Ishikawa (cell line): Measurements from ENCODE around the gene KLF15.

ENCODE experiments used
- CEBPB ChIP-seq: IDR thresholded peaks from 2 replicates; pipeline ENCODE4 v1.6.1; 2012
- CREB1 ChIP-seq: IDR thresholded peaks from 2 replicates; pipeline ENCODE4 v1.6.1; 2012; ENCODE audit warnings: low read depth
- EGR1 ChIP-seq: IDR thresholded peaks from 2 replicates; pipeline ENCODE4 v1.6.1; 2012
- EP300 ChIP-seq: IDR thresholded peaks from 2 replicates; pipeline ENCODE4 v1.6.1; 2012; ENCODE audit warnings: borderline replicate concordance
- FOXM1 ChIP-seq: IDR thresholded peaks from 2 replicates; pipeline ENCODE4 v1.6.1; 2012; ENCODE audit warnings: low read depth, borderline replicate concordance
- NFIC ChIP-seq: IDR thresholded peaks from 2 replicates; pipeline ENCODE4 v1.6.1; 2012
- RAD21 ChIP-seq: IDR thresholded peaks from 2 replicates; pipeline ENCODE4 v1.6.1; 2012; ENCODE audit warnings: low read depth
- TAF1 ChIP-seq: IDR thresholded peaks from 2 replicates; pipeline ENCODE4 v1.6.1; 2012; ENCODE audit warnings: low read depth, mild to moderate bottlenecking
- TCF12 ChIP-seq: IDR thresholded peaks from 2 replicates; pipeline ENCODE4 v1.6.1; 2012; ENCODE audit warnings: low read depth
- TEAD4 ChIP-seq: IDR thresholded peaks from 2 replicates; pipeline ENCODE4 v1.6.1; 2012
- YY1 ChIP-seq: IDR thresholded peaks from 2 replicates; pipeline ENCODE4 v1.6.1; 2012; ENCODE audit warnings: low read depth
- ZBTB7A ChIP-seq: IDR thresholded peaks from 2 replicates; pipeline ENCODE4 v1.6.1; 2012; ENCODE audit warnings: low read depth
- TF ChIP-seq, protein P1 (sequence below): IDR thresholded peaks from 2 replicates; pipeline ENCODE4 v1.6.1; 2012; ENCODE audit warnings: low read depth, mild to moderate bottlenecking
- TF ChIP-seq, protein P2 (sequence below): IDR thresholded peaks from 2 replicates; pipeline ENCODE4 v1.6.1; 2012
- TF ChIP-seq, protein P3 (sequence below): IDR thresholded peaks from 2 replicates; pipeline ENCODE4 v1.6.1; 2012

KLF15 gene

DNA sequence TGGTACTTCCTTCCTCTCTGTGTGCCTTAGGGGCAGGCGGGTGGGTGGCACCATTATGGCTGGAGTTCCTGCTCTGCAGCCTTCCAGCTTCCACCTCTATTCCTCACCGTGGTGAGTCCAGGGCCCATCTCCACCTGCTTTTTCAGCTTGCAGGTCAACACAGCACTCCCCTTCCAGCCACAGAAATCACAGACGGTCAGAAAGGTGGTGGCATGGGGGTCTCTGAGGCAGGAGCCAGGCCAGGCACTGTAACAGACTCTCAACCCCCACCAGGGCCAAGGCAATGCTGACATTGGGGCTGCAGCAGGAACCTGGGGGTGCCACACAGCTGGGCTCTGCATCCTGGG is 16.6 kb downstream of the KLF15 start:
- TF ChIP-seq ZBTB7A (no peak), TAF1 (no peak), TCF12 (no peak)
- TF ChIP-seq, protein P1, sequence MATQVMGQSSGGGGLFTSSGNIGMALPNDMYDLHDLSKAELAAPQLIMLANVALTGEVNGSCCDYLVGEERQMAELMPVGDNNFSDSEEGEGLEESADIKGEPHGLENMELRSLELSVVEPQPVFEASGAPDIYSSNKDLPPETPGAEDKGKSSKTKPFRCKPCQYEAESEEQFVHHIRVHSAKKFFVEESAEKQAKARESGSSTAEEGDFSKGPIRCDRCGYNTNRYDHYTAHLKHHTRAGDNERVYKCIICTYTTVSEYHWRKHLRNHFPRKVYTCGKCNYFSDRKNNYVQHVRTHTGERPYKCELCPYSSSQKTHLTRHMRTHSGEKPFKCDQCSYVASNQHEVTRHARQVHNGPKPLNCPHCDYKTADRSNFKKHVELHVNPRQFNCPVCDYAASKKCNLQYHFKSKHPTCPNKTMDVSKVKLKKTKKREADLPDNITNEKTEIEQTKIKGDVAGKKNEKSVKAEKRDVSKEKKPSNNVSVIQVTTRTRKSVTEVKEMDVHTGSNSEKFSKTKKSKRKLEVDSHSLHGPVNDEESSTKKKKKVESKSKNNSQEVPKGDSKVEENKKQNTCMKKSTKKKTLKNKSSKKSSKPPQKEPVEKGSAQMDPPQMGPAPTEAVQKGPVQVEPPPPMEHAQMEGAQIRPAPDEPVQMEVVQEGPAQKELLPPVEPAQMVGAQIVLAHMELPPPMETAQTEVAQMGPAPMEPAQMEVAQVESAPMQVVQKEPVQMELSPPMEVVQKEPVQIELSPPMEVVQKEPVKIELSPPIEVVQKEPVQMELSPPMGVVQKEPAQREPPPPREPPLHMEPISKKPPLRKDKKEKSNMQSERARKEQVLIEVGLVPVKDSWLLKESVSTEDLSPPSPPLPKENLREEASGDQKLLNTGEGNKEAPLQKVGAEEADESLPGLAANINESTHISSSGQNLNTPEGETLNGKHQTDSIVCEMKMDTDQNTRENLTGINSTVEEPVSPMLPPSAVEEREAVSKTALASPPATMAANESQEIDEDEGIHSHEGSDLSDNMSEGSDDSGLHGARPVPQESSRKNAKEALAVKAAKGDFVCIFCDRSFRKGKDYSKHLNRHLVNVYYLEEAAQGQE = no peak

DNA sequence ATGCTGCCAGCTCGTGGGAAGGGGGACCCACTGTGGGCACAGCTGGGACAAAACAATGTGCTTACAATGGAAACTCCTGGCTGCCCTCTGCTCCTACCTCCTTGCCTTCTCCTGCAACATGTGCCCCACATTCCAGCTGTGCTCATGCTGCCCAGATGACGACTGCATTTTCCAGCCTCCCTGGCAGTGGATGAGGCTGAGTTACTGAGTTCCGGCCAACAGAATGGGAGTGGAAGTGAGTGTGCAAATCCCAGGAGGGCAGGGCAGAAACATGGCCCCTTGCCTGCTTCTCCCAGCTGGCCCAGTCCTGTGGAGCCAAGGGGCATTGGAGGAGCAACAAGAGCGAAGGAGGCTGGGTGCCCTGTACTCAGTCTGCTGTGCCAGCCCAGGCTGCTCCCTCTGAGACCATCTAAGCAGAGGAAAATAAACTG is 17.1 kb downstream of the KLF15 start:
- TF ChIP-seq TAF1 (no peak), EP300 (no peak)

DNA sequence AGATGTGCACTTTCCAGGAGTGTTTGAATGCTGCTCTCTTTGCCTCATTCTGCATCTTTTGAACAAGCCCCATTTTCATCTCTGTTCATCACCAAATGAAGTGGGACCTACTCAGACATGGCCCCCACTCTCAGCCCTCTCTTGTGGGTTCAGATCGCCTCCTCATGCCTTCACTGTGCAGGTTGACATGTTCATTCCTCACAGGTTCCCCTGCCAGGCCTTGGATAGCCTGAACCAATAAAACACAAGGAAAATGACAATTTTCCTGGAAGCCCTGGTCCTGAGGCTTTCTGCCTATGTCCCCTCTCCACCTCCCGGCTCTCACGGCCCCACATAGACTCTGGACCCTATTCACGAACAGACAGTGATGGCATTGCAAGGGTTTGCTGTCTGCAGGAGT is 17.7 kb downstream of the KLF15 start:
- TF ChIP-seq EGR1 = no peak
- no peak for TF ChIP-seq NFIC
- TF ChIP-seq, protein P2, sequence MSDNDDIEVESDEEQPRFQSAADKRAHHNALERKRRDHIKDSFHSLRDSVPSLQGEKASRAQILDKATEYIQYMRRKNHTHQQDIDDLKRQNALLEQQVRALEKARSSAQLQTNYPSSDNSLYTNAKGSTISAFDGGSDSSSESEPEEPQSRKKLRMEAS = no peak
- TF ChIP-seq YY1 = no peak
- TF ChIP-seq FOXM1 = no peak
- TF ChIP-seq, protein P1 = no peak
- TF ChIP-seq CREB1 = no peak
- no peak for TF ChIP-seq ZBTB7A

DNA sequence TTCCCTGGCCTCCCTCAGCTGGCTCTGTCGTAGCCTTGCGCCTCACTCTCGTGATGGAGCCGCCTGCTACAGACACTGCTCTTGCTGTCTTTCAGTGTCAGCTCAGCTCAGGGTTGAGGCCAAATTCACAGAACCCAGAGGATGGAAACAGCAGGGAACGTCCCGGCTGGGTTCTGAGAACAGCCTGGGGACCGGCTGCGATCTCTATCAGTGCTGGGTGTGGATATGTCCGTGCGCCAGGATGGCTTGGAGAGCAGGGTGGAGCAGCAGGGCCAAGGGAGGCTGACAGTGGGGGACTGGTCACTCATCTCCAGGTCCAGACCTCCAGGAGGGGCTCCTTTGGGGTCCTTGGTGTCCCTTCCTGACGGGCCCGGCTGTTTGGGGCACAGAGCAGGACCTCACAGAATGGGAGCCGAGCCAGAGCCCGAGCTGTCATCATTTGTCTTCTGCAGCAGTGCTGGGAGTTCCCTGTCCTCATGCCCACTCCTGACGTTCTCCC is 18.4 kb downstream of the KLF15 start:
- TF ChIP-seq TEAD4 (no peak), YY1 (no peak), ZBTB7A (no peak), EGR1 (no peak), TCF12 (no peak), RAD21 (no peak), CEBPB (no peak), CREB1 (no peak), TAF1 (no peak), EP300 (no peak), FOXM1 (no peak), NFIC (no peak)
- TF ChIP-seq, protein P2 = no peak
- TF ChIP-seq, protein P3, sequence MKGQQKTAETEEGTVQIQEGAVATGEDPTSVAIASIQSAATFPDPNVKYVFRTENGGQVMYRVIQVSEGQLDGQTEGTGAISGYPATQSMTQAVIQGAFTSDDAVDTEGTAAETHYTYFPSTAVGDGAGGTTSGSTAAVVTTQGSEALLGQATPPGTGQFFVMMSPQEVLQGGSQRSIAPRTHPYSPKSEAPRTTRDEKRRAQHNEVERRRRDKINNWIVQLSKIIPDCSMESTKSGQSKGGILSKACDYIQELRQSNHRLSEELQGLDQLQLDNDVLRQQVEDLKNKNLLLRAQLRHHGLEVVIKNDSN = no peak
- TF ChIP-seq, protein P1 = no peak

DNA sequence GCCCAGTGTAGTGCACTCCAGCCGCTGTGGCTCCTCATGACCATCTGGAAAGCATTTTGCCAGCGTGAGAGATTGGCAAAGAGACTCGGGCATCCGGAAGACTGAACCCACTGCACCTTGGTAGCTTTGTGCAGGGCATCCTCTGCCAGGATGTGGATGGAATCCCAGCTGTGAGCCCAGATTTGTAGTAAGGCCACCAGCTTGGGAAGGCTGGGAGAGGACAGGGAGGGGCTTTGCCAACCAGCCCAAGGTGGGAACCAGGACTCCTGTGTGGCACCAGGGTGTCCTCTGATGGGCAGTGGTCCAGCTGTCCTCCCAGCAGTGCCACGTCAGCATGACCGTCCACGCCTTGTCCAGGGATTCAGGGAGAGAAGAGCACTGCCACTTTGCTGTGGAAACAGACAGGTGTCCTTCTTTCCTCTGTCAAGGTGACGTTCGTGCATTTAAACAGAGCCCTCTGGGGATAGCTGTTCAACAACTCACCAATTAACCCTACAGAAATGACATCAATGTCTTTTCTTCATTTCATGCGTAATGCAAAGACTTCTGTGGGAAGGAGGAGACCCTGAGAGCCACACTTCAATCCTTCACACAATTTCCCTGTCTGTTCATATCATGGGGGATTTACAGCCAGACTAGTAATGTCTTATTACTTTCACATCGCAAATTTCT is 19.1 kb downstream of the KLF15 start:
- TF ChIP-seq TCF12 (no peak), EP300 (no peak), TAF1 (no peak), YY1 (no peak), FOXM1 (no peak), EGR1 (no peak)
- TF ChIP-seq, protein P2 = no peak
- TF ChIP-seq, protein P3 = no peak
